DMS53 treated with DMSO at 0.1 percent for 48 hours (cell line): ENCODE results near the gene FILIP1L.

Experiments used
- DNase-seq: peaks from one replicate; lab custom pipeline; 2025; ENCODE audit not compliant: unreplicated experiment; lab: John Stamatoyannopoulos, UW

FILIP1L gene

DNA sequence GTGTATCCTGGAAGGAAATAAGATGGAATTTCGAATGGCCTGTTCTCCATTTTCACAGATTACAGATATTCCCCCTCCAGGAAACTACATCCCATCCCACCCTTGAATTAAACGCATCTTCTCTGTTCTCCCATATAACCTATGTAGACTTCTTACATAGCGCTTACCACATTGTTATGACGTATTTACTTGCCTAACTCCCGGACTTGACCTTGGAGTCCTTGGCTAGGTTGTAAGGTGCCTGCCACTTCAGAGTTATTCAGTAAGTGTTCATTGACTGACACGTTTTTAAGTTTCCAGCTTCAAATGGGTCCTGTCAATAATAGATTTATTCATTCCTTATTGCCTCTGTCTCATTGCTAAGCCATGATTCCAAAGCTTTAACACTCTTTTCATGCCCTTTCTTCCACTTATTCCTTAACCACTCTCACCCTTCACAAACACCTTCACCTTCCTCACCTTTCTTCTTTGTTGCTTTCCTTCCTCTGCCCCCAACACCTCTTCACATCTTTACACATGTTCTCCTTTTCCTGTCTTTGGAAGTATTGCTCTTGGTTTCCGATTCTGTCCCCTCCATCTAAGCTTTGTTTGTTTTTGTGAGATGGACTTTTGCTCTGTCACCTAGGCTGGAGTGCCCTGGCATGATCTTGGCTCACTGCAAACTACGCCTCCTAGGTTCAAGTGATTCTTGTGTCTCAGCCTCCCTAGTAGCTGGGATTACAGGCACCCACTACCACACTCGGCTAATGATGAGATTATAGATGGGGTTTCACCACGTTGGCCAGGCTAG is 158.3 kb downstream of the FILIP1L start:
- DNase-seq = no peak

DNA sequence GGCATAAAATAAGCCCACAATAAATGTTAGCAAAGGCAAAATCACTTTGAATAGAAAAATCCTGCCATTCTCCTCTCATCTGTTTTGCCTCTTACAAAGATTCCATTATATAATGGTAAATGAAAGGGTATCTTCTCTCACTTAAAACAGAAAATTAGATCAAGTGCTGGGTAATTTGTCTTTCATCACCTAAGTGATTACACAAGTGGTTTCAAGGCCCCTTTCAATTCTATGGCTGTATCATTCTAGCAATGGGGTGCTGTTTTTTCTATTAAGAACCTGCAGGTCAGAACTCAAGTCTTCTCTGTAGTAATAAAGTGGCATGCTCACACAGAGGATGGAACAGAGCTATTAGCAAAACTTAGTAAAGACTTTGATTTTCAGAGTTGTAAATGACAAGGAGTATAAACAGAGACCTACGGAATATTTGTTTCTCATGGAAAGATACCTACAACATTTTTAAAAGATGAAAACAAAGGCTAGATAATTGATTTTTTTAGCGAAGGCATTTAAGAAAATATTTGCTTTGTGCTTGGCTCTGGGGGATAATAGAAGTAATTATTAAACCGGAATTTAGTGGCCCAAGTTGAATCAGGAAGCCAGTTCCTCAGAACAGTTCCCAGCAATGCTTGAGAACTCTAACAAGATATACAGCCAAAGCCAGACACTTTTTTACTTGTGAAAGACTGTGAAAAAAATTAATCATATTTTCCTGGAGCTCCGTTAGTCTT is 159.2 kb downstream of the FILIP1L start:
- no peak for DNase-seq

DNA sequence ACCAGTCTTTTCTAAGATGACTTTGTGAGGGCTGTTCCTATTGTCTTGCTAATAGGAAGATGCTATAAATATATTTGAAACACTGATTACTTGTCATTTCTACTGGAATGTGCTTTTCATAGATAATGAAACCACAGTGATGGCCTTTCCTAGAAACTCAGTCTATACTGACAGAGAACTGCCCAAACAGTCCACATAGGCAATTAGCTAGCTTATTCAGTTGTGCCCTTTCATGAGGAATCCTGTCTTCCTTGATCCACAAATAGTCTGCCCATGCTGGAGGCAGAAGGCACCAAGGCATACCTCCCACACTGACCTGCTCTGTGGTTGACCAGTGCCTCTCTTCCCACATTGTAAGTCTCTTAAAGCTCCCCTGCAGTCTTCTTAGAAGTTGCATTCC is 160.7 kb downstream of the FILIP1L start:
- no peak for DNase-seq

DNA sequence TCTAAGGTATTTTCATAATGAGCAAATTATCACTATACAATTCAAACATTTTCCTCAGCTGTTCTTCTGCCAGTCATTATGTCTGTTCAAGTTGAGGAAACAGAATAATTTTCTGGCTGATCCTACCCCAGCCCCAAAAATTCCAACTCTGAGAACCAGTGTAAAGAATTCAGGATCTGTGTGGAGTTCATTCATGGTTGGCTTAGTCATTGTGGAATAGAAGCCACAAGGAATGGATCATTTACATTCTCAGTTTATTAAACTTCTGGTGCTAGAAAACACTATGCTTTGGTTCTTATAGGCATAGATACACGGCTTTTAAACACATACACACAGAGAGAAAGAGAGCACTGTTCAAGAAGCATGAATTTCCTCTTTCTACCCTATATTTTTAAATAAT is 162.0 kb downstream of the FILIP1L start:
- DNase-seq = no peak

DNA sequence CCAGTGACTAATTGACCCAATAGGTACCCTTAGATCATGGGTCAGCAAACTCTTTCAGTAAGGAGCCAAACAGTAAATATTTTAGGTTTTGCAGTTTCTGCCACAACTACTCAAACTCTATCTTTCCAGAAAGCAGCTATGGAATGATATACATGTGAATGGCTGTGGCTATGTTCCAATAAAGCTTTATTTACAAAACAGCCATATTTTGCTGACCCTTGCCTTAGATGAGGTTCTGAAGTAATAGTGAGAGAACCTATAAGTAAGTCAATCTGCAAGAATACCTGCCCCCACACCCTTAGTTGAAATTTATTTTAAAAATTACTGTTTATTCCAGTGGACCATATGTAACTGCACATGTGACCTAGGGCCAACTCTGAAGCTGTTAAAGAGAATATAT is 162.6 kb downstream of the FILIP1L start:
- no peak for DNase-seq

DNA sequence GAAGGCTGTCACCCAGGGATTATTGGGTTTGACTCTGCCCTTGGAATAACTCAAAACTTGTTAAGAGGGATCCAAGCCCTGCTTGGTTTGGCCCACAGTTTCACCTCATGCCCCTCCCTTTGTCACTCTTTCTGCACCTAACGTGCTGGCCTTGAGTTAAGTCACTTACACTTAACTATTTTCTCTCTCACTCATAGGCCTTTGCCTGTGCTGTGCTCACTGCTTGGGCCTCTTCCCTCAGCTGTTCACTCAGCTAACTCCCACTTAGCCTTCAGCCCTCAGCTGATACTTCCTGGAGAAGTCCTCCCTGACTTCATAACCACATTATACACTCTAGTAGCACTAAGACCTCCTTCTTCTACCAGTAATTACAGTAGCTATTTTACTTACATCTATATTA is 163.4 kb downstream of the FILIP1L start:
- no peak for DNase-seq

DNA sequence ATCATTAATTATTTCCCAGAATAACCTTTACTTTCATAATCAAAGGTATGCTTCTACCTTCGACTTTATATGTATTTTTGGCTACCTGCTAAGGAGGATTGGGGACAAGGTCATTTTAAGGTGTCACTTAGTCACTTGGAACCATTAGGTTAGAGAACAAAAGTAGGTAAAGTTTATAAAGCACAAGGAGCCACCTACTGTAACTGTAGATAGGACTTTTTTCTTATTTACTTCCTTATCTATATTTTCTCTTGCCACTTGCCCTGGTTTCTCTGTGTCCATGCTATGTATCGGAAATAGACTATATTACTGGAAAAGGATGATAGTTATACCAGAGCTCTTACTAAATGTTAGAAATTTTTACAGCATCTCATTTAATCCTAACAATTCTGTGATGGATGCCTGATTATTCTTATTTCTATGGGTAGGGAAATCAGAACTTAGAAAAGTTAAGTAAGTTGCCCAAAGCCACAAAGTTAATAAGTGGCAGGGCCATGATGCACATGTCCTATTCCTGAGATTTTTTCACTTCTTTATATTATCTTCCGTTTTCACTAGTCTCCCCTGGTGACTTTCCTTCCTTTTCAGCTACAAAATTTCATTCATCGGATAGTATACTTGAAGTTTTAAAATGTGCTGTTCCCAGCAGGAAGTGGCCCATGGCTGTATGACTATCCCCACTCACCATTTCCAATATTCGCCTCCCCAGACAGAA is 164.2 kb downstream of the FILIP1L start:
- no peak for DNase-seq

DNA sequence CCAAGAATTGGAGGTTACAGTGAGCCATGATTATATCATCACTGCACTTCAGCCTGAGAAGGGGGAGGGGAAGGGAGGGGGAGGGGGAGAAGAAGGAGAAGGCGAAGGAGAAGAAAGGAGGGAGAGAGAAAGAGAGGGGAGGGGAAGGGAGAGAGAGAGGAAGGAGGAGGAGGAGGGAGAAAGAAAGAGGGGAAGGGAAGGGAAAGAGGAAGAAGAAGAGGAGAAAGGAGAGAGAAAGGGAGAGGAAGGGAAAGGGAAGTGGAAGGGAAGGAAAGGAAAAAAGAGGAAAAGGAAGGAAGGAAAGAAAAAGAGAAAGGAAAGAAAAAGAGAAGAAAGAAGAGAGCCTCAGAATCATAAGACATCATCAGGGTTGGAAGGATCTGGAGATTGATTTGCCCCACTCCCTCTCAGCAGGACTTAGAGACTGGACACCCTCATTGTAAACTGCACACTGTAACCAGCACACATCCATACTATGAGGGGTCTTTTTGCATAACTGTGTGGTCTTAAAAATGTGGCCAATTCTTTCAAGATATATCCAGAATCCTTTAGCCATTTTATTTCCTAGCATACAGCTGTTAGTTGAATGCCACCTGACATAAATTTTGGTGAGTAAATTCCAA is 165.7 kb downstream of the FILIP1L start:
- DNase-seq = no peak

DNA sequence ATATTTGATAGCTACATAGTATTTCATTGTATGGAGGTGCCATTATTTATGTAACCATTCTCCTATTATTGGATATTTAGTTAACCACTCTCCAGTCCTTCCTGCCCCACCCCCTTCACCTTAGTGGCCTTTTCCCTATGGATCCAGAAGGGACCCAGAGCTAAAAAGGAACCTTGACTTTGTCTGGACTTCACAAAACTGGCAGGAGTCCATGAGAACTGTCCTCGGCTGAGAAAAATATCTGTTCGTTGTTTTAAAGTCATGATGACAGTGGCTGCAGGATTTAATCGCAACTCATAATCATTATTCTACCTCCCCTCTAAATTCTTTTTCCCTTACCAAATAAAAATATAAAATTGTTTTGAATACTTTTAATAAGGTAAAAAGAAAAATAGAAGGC is 166.9 kb downstream of the FILIP1L start:
- no peak for DNase-seq

DNA sequence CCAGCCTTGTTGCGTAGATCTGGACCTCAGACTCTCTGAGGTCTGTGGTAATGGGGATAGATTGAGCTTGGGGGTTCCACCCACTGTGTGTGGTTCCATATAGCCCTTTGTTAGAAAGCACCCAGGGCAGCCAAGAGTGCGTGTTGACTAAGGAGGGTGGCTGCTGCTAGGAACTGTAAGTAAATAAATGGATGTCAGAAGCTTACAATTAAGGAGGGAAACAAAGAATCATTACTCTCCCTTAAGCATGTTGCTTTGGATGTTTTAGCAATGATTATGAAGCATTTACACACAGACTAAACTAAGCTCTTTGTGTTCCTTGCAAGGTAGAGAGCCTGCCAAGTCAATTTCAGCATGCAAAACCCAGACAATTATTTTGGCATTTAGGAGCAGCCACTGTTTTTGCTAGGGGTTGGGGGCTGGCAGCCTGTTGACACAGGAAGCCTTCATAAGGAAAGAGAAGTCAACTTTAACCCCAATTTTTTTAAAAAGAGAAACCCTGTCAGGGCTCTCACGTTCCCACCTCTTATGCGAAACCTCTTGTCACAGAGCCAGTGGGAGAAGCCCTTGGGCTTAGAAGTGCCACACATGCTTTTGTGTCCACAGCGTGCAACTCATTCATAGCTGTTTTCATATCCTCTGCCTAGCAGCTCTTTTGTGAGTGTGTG is 168.8 kb downstream of the FILIP1L start:
- no peak for DNase-seq

DNA sequence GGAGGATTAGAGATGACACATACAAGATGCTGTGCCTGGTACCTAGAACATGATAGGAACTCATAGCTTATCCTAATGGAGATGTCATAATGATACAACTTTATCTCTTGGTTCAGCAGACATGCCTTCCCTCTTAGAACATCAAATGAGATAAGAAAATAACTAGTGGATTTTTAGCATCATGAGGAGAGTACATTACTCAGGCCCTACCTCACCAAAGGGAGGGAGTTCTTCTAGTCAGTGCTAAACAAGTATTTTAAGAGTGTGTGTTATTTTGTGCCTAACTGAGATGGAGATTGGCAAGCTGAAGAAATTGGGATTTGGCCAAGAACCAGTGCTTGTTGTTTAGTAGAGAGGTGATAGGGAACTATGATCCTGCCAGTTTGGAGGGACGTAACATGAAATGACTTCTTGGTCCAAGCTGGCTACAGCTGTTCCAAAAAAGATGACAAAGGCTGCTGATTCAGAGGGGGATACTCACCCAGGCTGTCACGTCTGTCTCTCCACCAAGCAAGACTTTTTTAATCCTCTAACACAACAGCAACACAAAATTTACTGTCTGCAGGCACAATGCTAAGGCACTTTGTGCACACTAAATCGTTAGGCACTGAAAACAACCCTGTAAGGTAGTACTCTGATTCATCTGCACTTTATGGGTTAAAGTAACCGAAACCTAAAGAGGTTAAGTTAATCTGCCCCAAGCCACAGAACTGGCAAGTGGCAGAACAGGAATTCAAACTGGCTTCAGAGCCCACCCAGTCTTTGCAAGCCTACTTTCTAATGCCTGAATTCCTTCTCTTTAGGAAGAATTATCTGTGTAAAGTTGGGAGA is 170.2 kb downstream of the FILIP1L start:
- DNase-seq = no peak

DNA sequence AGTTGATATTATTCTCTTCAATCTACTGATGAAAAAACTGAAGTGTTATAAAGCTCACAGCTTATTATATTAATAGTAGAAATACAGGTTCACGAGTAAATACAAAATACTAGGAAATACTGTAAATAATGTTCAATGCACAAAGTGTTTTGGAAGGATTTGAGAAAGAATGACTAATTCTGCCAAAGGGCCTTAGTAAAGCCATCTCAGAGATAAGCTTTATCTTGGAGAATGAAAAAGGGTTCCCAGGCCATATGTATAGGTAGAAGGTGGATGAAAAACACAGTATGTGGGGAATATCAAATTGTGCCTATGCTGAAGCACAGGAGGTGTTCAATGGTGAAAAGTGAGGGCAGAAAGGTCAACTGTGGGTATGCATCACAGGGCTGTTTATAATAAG is 173.1 kb downstream of the FILIP1L start:
- no peak for DNase-seq

DNA sequence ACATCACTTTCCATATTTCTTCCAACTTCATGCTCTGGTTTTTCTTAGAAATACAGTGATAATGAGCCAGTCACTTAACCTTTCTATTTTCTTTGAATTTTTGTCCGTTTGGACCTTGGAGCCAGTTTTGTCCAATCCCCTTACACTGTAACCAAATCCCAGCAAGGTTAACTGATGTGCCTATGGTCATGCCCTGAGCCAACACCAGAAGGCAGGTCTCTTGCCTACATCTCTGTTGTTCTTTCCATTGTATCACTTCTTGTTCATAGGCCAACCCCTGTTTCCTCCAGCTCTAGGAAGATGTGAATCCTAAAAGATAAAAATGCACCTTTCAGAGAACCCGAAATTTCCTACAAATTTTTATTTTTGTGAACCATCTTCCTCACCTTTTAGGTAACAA is 174.0 kb downstream of the FILIP1L start:
- no peak for DNase-seq

DNA sequence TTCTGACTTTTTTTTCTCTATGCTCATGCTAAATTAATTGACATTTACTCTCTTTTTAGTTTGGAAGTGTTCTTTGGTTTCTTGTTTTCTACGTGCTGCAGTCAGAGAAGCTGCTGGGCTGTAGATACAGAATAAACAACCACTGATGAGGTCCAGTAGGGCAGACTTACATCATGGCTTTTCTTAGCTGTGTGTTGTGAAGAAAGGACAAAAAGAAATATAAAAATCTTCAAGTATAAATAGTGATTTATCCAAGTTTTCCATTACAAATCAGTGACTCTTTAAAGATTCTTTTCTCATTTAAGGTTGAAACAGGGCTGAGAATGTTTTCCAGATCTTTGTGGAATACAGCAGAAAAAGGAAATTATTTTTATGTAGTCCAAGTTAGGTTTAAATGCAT is 174.4 kb downstream of the FILIP1L start:
- no peak for DNase-seq

DNA sequence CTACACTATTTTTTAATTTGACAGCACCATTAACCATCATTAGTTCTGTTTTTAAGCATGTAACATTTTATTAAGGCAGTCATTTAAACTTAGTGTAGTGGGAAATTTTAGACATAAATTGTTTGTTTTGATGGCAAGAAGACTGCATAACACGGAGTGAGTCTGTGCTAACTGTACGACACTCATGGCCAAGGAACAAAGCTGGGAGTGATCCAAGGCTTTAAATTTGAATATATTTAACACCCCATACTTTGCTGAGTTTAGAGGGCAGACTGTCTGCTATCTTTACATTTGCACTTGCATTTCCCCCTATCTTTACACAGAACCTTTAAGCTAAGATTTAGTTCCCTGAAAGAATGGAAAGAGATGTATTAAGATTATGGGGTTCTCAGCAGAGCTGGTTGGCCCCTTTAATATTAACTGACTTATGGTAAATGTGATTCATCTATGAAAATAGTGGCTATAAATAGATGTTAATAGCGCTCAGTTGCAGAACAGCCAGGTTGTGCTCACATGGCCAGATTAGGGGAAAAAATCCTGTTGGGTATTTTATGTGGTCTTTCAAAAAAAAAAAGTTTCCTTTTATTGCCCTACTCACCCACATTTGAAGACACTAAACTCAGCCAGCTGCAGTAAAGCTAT is 175.9 kb downstream of the FILIP1L start:
- no peak for DNase-seq

DNA sequence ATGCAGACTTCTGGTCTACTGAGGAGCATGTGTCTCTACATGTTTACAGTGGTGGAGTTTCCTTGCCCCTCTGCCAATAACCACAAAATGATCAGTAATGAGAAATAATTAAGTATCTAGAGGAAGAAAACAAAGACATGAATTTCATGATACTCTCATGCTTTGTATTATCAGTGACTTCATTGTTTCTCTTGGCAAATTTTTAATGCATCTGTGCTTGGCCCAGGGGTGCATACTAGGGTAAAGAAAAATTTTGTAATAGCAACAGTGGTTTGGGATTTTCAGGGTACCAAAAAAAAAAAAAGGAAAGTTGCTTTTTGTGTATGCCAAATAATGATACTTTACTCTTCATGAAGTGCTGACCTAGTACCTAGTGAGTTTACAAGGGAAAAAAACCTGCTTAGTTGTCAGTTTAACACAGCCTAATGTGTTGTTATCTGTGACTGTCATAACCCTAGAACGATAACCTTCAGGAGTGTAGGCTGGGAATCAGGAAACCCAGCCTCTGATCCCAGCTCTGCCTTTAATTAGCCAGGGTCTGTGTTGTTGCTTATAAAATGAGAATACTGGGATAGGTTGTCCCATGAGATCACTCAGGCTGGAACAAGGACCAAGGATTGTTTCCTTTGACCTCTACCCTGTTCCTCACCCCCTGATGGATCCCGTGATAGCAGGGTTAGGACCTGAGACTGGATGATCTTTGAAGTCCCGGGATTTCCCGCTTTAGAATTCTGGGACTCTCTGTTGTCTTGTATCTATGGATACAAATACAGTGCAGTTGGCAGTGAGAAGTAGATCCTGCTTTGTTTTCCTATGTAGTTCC is 179.1 kb downstream of the FILIP1L start:
- no peak for DNase-seq

DNA sequence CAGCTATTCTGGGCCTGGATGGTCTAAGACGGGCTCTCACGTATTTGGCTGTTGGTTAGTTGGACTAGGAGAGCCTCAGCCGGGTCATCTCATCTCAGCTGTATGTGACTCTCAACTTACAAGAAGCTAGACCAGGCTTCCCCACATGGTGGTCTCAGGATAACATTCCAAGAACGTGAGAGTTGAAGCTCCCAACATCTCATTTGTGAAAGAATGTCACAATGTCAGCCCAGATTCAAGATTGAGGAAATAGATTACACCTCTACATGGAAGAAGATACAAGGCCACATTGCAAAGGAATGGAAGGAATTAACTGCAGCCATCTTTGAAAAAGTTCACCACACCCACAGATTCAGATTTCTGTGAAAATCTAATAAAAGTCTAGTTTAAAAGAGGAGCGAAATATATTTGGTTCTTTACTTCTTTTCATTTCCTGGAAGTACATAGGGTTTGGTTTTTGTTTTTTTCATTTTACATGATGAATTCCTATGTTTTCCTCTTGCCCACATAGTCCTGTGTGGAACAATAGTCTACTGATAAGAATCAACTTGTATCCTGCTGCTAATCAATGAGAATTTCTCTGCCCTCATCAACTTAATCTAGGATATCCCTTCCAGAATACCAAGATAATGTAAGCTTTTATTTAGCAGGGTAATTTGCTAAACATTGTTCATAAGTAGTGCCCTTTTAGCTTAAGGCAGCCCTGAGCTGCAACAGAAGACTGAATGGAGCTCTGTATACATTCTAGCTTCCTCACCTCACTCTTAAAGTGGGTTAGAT is 180.1 kb downstream of the FILIP1L start:
- DNase-seq = no peak

DNA sequence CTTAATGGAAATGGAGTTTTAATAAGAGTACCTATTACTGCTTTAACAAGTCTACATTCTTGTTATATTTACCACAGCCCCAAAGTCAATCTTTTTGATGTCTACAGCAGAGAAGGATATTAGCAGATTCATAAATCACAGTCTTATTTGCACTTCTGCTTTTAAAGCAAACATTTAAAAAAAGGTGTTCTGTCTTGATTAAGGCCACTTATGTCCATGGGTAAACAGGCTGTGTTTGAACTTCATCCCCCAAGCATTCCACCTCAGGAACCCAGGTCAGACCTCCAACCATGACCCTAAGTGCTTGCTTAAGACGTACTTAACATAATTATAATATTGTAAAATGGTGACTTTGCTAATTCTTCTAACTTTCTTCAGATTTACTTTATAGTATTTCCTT is 183.2 kb downstream of the FILIP1L start:
- no peak for DNase-seq
